Neural cell (in vitro differentiated cells): ENCODE results near the gene EYA2. TPM values are rescaled to one million over a fixed set of nuclear protein-coding genes. Genes with fewer than 3 reads are reported as not detected.

Experiments used
- H2AFZ ChIP-seq: fragments of 200-600, 300-800 bp; sonication (generic), shearing (Covaris generic); 2 replicates; pipeline ENCODE4 v1.6.0; 2014; ENCODE audit warnings: low read depth, mild to moderate bottlenecking, antibody characterized with exemption, low read length, moderate library complexity
- H3F3A ChIP-seq: fragments of 200-600 bp; shearing (Covaris generic); 2 replicates; pipeline ENCODE4 v1.6.1; 2016; ENCODE audit warnings: mild to moderate bottlenecking, moderate library complexity, mixed read lengths, antibody characterized with exemption, low read length; ENCODE audit not compliant: insufficient read depth, poor library complexity, severe bottlenecking
- H3K27ac ChIP-seq: fragments of 200-600, 300-800 bp; sonication (generic), shearing (Covaris generic); 2 replicates; pipeline ENCODE4 v1.5.1; 2014; ENCODE audit warnings: mild to moderate bottlenecking, low read length, moderate library complexity
- H3K27me3 ChIP-seq: fragments of 300-800, 200-600 bp; sonication (generic), shearing (Covaris generic); 2 replicates; pipeline ENCODE4 v1.6.0; 2014; ENCODE audit warnings: mild to moderate bottlenecking, low read depth, low read length, moderate library complexity; ENCODE audit not compliant: insufficient read depth
- H3K36me3 ChIP-seq: fragments of 300-800, 200-600 bp; sonication (generic), shearing (Covaris generic); 2 replicates; pipeline ENCODE4 v1.5.1; 2014; ENCODE audit warnings: mild to moderate bottlenecking, antibody characterized with exemption, low read length, moderate library complexity; ENCODE audit not compliant: insufficient read depth
- H3K4me2 ChIP-seq: fragments of 300-800, 200-600 bp; sonication (generic), shearing (Covaris generic); 2 replicates; pipeline ENCODE4 v1.6.0; 2014; ENCODE audit warnings: mild to moderate bottlenecking, low read length
- H3K4me3 ChIP-seq: fragments of 300-800, 200-600 bp; sonication (generic), shearing (Covaris generic); 2 replicates; pipeline ENCODE4 v1.5.1; 2014; ENCODE audit warnings: mild to moderate bottlenecking, low read length, moderate library complexity
- H3K79me2 ChIP-seq: fragments of 200-600 bp; shearing (Covaris generic); replicated peaks from 2 replicates; pipeline ENCODE4 v1.6.0; 2014; ENCODE audit warnings: mild to moderate bottlenecking, low read length, moderate library complexity; ENCODE audit not compliant: insufficient read depth
- H3K9ac ChIP-seq: fragments of 300-800, 200-600 bp; sonication (generic), shearing (Covaris generic); 2 replicates; pipeline ENCODE4 v1.6.1; 2016; ENCODE audit warnings: mild to moderate bottlenecking, low read length, mixed read lengths
- H3K9me2 ChIP-seq: fragments of 200-600 bp; shearing (Covaris generic); 2 replicates; pipeline ENCODE4 v1.6.1; 2016; ENCODE audit warnings: mild to moderate bottlenecking, low read length, mixed read lengths; ENCODE audit not compliant: insufficient read depth
- H3K9me3 ChIP-seq: fragments of 200-600, 300-800 bp; sonication (generic), shearing (Covaris generic); 2 replicates; pipeline ENCODE4 v1.6.1; 2016; ENCODE audit warnings: mild to moderate bottlenecking, mixed run types, low read length, moderate library complexity, mixed read lengths
- H4K20me1 ChIP-seq: fragments of 200-600 bp; shearing (Covaris generic); 2 replicates; pipeline ENCODE4 v1.6.1; 2016; ENCODE audit warnings: mild to moderate bottlenecking, mixed run types; ENCODE audit not compliant: insufficient read depth
- EP300 ChIP-seq: fragments of 450-650 bp; conservative IDR thresholded peaks from 2 replicates; pipeline ENCODE4 v1.6.1; 2014; ENCODE audit warnings: antibody characterized with exemption, mild to moderate bottlenecking, moderate library complexity; ENCODE audit not compliant: poor library complexity, severe bottlenecking
- EZH2 ChIP-seq: fragments of 200-600, 300-800 bp; shearing (Covaris generic), sonication (generic); IDR thresholded peaks from 2 replicates; pipeline ENCODE4 v1.6.1; 2014; ENCODE audit warnings: antibody characterized with exemption, low read length, borderline replicate concordance, mild to moderate bottlenecking; ENCODE audit not compliant: insufficient read depth, poor library complexity, severe bottlenecking
- MXI1 ChIP-seq: fragments of 450-650 bp; conservative IDR thresholded peaks from 2 replicates; pipeline ENCODE4 v1.6.1; 2014; ENCODE audit warnings: antibody characterized with exemption, mild to moderate bottlenecking; ENCODE audit not compliant: poor library complexity, severe bottlenecking
- POLR2AphosphoS5 ChIP-seq: IDR thresholded peaks from 2 replicates; pipeline ENCODE4 v1.6.1; 2012
- RAD21 ChIP-seq: fragments of 450-650 bp; conservative IDR thresholded peaks from 2 replicates; pipeline ENCODE4 v1.6.1; 2014; ENCODE audit warnings: antibody characterized with exemption, mild to moderate bottlenecking, moderate library complexity
- SMC3 ChIP-seq: fragments of 450-650 bp; conservative IDR thresholded peaks from 2 replicates; pipeline ENCODE4 v1.6.1; 2014; ENCODE audit warnings: antibody characterized with exemption, mild to moderate bottlenecking, moderate library complexity; ENCODE audit not compliant: poor library complexity
- TAF1 ChIP-seq: IDR thresholded peaks from 2 replicates; pipeline ENCODE4 v1.6.1; 2012; ENCODE audit warnings: low read depth
- polyA plus RNA-seq: library from polyadenylated mRNA; depleted of rRNA; stranded (reverse); fragments of >200 nt; gene quantifications from 2 replicates; pipeline ENCODE4 v1.2.3, GENCODE V29; 2014
- TF ChIP-seq, protein P1 (sequence below): fragments of 450-650 bp; IDR thresholded peaks from 2 replicates; pipeline ENCODE4 v1.5.1; 2014; ENCODE audit warnings: antibody characterized with exemption, mild to moderate bottlenecking, moderate library complexity; ENCODE audit not compliant: poor library complexity, severe bottlenecking
- TF ChIP-seq, protein P2 (sequence below): IDR thresholded peaks from 2 replicates; pipeline ENCODE4 v1.6.1; 2012; ENCODE audit warnings: borderline replicate concordance

EYA2 gene
- polyA plus RNA-seq, 1 donor from 2014 or later: 0.88 TPM

GRCh38 chr20:47011984-47012383 is 117.3 kb downstream of the EYA2 start:
- Histone ChIP-seq H3F3A (no peaks in the 10 kb centered on the region), H3K9me3 (no peaks in the 10 kb centered on the region), H3K9me2 (no peaks in the 10 kb centered on the region), H2AFZ (no peak overlapping the region), H3K27ac (no peak overlapping the region), H3K9ac (no peak overlapping the region), H3K79me2 (no peaks in the 10 kb centered on the region), H3K27me3 (no peaks in the 10 kb centered on the region), H4K20me1 (no peaks in the 10 kb centered on the region), H3K4me2 (no peak overlapping the region), H3K36me3 (no peaks in the 10 kb centered on the region), H3K4me3 (no peak overlapping the region)
- no peak for TF ChIP-seq RAD21
- TF ChIP-seq EZH2: no peak
- no peak for TF ChIP-seq TAF1
- TF ChIP-seq POLR2AphosphoS5: no peak
- no peak for TF ChIP-seq SMC3
- no peak for TF ChIP-seq MXI1

DNA sequence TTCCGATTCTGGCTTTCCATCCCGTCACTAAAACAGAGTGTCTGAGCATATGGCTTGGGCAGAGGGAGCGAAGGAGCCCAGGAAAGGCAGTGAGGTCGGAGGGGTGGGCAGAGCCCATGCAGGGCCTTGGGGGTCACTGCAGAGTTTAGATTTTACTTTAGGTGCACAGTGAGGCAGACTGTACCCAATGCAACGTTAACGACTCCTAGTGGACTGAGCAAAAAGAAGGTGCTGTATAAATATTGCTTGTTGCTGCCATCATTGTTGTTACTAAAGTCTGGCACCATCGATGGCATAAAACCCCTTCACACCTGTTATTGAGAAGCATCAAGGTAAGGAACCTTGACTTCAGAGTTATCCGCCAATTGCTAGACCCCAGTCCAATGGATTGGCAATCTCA is 119.0 kb downstream of the EYA2 start:
- no peaks in the 10 kb centered on the region for H3K9me2 ChIP-seq
- H3K27me3 ChIP-seq: no peaks in the 10 kb centered on the region
- no peaks in the 10 kb centered on the region for H4K20me1 ChIP-seq
- H3K79me2 ChIP-seq: no peaks in the 10 kb centered on the region
- H3F3A ChIP-seq: no peaks in the 10 kb centered on the region
- H3K27ac ChIP-seq: no peak overlapping the region
- H3K9ac ChIP-seq: no peak overlapping the region
- H3K4me3 ChIP-seq: no peak overlapping the region
- no peak overlapping the region for H3K4me2 ChIP-seq
- H3K36me3 ChIP-seq: no peaks in the 10 kb centered on the region
- H2AFZ ChIP-seq: no peak overlapping the region
- H3K9me3 ChIP-seq: no peaks in the 10 kb centered on the region
- TF ChIP-seq, protein P1, sequence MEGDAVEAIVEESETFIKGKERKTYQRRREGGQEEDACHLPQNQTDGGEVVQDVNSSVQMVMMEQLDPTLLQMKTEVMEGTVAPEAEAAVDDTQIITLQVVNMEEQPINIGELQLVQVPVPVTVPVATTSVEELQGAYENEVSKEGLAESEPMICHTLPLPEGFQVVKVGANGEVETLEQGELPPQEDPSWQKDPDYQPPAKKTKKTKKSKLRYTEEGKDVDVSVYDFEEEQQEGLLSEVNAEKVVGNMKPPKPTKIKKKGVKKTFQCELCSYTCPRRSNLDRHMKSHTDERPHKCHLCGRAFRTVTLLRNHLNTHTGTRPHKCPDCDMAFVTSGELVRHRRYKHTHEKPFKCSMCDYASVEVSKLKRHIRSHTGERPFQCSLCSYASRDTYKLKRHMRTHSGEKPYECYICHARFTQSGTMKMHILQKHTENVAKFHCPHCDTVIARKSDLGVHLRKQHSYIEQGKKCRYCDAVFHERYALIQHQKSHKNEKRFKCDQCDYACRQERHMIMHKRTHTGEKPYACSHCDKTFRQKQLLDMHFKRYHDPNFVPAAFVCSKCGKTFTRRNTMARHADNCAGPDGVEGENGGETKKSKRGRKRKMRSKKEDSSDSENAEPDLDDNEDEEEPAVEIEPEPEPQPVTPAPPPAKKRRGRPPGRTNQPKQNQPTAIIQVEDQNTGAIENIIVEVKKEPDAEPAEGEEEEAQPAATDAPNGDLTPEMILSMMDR: no peak
- TF ChIP-seq TAF1 (no peak), EZH2 (no peak), SMC3 (no peak), POLR2AphosphoS5 (no peak), EP300 (no peak)

DNA sequence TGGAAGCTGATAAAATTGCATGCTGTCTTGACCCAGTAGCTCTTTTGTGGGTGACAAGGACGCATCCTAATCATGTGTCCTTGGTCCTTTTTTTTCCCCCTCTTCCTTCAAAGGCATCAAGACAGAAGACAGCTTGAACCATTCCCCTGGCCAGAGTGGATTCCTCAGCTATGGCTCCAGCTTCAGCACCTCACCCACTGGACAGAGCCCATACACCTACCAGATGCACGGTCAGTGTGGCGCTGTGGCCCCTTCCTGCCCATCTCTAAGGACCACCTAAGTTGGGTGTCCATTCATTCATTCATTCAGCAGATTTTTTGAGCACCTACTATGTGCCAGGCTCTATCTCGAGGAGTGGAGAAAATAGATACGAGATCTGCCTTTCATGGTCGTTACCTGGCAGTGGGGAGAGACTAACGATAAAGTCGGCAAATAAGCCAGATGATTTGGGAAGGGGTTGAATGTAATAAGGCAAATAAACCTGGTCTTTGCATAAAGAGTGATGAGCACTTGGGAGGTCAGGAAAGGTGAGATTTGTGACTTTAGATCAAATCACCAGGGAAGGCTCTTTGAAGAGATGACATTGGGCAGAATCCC is 121.5 kb downstream of the EYA2 start:
- Histone ChIP-seq H3K4me3 (no peak overlapping the region), H3K36me3 (no peaks in the 10 kb centered on the region), H3K9ac (no peak overlapping the region), H3K9me2 (no peaks in the 10 kb centered on the region), H3K79me2 (no peaks in the 10 kb centered on the region), H3K27ac (no peak overlapping the region), H3F3A (no peaks in the 10 kb centered on the region), H3K27me3 (no peaks in the 10 kb centered on the region), H2AFZ (no peak overlapping the region), H4K20me1 (no peaks in the 10 kb centered on the region), H3K4me2 (no peak overlapping the region), H3K9me3 (no peaks in the 10 kb centered on the region)
- TF ChIP-seq MXI1 (no peak), POLR2AphosphoS5 (no peak), EZH2 (no peak)

- Histone ChIP-seq H3K9me2 (no peaks in the 10 kb centered on the region), H3K36me3 (no peaks in the 10 kb centered on the region), H3K4me2 (no peak overlapping the region), H3K27ac (no peak overlapping the region), H4K20me1 (no peaks in the 10 kb centered on the region), H3K9ac (no peak overlapping the region), H3K4me3 (no peak overlapping the region), H3K9me3 (no peaks in the 10 kb centered on the region), H3K27me3 (no peaks in the 10 kb centered on the region), H3K79me2 (no peaks in the 10 kb centered on the region), H3F3A (no peaks in the 10 kb centered on the region), H2AFZ (no peak overlapping the region)
- TF ChIP-seq, protein P2, sequence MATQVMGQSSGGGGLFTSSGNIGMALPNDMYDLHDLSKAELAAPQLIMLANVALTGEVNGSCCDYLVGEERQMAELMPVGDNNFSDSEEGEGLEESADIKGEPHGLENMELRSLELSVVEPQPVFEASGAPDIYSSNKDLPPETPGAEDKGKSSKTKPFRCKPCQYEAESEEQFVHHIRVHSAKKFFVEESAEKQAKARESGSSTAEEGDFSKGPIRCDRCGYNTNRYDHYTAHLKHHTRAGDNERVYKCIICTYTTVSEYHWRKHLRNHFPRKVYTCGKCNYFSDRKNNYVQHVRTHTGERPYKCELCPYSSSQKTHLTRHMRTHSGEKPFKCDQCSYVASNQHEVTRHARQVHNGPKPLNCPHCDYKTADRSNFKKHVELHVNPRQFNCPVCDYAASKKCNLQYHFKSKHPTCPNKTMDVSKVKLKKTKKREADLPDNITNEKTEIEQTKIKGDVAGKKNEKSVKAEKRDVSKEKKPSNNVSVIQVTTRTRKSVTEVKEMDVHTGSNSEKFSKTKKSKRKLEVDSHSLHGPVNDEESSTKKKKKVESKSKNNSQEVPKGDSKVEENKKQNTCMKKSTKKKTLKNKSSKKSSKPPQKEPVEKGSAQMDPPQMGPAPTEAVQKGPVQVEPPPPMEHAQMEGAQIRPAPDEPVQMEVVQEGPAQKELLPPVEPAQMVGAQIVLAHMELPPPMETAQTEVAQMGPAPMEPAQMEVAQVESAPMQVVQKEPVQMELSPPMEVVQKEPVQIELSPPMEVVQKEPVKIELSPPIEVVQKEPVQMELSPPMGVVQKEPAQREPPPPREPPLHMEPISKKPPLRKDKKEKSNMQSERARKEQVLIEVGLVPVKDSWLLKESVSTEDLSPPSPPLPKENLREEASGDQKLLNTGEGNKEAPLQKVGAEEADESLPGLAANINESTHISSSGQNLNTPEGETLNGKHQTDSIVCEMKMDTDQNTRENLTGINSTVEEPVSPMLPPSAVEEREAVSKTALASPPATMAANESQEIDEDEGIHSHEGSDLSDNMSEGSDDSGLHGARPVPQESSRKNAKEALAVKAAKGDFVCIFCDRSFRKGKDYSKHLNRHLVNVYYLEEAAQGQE: no peak
- TF ChIP-seq RAD21 (no peak), TAF1 (no peak), EZH2 (no peak), EP300 (no peak), POLR2AphosphoS5 (no peak), MXI1 (no peak), SMC3 (no peak)
- TF ChIP-seq, protein P1: no peak
Observed at GRCh38 chr20:47018381-47018780, 123.7 kb downstream of the EYA2 start.
